Muscle of arm (tissue), 12 donors: Measurements from ENCODE around the gene RNH1. TPM values are rescaled to one million over a fixed set of nuclear protein-coding genes. Genes with fewer than 3 reads are reported as not detected.

Source experiments
- DNase-seq: peaks from one replicate; pipeline ENCODE4 v3.0.0-alpha.2; 2013
- polyA plus RNA-seq, 12 donors: library from polyadenylated mRNA; unstranded; fragments of 120-200 nt; gene quantifications; one replicate each; pipeline ENCODE4 v1.2.1, GENCODE V29; 2013; ENCODE audit not compliant: insufficient read length in 12 of 12

The RNH1 gene
- polyA plus RNA-seq, 12 donors, result 69.4 to 126 (median 78.8) TPM; not detected in 1

DNA sequence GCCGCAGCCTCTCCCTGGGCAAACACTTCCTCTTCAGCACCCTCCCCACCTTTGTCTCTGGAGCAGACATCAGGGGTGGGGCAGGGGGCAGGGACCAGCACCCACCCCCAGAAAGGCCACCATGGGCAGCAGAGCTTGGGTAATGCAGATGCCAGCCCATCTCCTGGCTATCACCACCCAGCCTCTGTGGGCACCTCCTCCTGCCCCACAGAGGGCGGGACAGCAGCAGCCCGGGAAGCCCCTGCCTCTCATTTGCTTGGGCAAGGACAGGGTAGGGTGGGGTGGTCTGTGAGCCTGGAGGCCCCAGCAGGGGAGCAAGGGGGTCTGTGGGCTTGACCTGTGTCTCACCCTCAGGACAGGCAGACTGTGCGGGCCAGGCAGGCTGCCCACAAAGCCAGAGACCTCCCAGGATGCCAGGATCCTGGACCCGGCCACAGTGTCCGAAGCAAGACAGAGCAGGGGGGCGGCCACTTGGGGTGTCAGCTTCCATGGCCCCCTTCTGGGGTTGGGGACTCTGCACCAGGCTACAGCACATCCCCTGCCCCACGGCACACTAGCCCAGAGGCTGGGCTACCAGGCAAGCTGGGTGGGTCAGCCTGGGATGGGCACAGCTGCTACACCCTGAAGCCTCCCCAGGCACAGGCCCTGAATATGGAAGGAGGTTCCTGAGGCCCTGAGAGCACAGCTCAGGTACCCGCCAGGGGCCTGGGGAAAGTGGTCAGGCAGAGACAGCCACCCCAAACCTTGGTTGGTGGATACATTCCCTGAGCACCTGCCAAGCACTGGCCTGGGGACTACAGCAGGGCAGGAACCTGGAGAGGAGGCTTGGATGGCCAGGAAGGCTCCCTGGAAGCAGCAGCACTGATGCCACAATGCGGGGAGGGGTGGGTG is 4.5 kb downstream of the RNH1 start:
- no peak for DNase-seq

DNA sequence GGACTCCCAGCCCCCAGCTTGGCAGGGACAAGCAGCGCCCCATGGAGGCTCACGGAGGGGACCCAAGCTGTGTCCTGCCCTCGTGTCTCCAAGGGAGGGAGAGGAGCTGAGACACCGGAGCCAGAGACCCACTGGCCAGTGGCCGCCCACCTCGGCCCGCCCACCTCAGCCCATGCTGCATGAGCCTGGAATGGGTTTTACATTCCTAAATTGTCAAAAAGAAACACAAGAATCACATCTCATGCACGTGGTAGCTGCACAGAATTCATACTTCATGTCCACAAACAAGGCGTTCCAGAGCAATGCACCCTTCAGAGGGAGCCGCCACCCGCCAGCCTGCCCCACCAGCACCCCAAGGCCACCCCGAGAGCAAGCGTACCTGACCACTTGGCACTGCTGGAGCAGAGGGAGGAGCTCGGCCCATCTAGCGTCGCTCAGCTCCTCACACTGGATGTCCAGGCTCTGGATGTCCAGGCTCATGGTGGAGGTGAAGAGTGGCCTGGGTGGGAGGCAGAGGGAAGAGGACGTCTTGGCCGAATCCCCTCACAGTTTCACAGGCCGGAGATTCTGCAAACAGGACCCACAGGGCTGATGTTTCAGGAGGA is 5.3 kb downstream of the RNH1 start:
- no peak for DNase-seq

DNA sequence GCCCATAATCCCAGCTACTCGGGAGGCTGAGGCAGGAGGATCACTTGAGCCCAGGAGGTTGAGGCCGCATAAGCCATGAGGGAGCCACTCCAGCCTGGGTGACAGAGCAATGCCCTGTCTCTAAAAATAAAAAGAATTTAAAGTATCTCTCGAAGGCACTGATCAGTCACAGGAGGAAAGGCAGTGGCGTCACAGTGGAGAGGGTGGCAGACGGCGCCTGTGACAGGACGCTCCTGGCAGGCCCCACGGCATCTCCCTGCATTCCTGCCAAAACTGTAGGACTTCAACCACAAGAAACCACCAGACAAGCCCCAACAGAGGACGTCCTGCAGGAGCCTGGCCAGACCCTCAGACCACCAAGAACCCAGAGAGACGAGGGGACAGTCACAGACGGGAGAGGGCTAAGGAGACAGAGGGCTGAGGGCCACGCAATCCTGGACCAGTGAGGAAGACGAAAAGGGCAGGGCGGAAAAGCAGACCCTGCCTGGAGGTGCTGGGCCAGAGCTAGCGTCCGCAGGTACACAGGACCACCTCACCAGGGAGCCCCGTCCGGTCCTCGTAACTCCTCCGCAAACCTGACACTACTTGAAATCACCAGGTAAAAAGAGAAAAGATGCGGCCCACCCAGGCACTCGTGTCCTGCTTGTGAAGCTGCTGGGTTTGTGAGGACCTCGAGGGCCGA is 5.9 kb downstream of the RNH1 start:
- DNase-seq, result no peak

DNA sequence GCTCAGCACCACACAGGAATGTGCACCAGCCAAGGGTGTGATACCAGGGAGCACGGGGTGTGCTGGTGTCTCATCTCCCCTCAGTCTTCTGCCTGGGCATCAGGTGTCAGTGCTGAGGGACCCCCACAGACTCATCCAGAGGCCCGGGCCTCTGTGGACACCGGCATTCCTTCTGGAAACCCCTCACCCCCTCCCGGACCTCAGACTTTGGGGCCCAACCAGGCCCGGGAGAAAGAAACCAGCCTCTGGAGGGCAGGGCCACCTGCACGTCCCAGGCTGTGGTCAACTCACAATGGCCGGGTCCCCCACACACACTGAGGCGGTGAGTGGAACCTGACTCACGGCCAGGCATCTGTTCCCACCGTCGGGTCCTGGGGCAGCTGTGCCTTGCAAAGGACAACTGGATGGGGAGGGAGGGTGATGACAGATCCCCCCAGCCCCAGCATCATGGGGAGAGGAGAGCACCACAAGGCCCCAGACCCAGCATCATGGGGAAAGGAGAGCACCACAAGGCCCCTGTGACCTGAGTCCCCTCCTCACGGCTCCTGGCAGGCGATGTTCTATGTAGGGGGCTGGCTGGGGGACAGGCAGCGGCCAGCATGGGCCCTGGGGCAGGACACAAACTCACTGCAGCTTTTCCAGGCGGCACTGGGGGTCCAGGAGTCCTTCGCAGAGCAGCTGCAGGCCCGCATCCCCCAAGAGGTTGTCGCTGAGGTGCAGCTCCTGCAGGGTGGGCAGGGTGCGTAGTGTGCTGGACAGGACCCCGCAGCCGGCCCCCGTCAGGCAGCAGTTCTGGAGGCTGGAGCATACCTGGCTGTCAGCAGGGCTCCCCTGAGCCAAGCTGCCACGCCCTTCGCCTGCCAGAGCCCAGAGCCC is 7.6 kb downstream of the RNH1 start:
- no peak for DNase-seq

DNA sequence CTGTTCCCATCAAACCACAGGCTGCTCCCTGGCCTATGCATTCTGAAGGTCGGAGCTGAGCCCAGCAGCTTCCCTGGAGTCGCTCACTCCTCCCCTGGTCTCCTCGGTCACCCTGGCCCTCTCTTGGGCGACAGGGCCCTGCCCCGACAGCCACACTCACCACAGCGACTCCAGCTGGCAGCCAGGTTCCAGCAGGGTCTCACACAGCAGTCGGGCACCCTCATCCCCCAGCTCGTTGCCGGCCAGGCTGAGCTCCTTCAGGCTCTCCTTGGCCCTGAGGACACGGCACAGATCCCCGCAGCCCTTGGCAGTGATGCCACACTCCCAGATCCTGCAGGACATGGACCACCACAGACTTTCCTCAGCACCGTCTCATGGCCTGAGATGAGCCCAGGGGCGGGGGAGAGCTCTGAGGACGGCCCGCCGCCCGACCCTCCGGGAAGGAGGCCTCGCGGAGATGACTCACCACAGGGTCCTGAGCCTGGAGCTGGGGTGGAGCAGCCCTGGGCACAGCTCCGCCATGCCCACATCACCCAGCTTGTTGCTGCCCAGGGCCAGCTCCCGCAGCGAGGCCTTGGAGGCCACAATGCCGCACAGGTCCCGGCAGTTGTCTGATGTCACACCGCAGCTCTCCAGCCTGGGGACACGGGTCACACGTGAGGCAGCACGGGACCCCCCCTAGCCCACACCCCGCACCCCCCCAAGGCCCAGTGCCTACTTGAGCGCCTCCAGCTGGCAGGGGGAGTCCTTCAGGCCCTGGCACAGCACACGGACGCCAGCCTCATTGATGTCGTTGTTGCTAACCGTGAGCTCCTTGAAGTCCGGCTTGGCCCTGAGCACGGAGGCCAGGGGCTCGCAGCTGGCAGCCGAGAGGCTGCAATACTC is 8.5 kb downstream of the RNH1 start:
- DNase-seq, result no peak

DNA sequence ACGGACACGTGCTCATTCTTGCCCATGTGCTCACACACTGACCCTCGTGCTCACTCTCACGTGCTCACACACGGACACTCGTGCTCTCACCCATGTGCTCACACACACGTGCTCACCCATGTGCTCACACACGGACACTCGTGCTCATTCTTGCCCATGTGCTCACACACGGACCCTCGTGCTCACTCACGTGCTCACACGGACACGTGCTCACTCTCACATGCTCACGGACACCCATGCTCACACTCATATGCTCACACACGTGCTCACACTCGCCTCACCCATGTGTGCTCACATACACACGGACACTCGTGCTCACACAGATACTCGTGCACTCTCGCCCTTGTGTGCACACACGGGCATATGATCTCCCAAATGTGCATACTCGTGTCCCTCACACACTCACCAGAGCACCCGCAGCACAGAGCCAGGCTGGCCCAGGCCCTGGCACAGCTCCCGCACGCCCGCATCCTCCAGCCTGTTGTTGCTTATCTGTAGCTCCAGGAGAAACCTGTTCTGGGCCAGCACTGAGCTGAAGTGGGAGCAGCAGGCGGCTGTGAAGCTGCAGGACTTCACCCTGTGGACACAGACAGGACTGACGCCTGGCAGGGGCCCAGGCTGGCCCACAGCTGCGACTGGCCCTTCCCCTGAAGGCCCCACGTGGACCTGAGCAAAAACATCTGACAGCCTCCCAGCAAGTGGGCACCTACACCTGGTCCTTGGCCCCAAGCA is 9.3 kb downstream of the RNH1 start:
- no peak for DNase-seq

DNA sequence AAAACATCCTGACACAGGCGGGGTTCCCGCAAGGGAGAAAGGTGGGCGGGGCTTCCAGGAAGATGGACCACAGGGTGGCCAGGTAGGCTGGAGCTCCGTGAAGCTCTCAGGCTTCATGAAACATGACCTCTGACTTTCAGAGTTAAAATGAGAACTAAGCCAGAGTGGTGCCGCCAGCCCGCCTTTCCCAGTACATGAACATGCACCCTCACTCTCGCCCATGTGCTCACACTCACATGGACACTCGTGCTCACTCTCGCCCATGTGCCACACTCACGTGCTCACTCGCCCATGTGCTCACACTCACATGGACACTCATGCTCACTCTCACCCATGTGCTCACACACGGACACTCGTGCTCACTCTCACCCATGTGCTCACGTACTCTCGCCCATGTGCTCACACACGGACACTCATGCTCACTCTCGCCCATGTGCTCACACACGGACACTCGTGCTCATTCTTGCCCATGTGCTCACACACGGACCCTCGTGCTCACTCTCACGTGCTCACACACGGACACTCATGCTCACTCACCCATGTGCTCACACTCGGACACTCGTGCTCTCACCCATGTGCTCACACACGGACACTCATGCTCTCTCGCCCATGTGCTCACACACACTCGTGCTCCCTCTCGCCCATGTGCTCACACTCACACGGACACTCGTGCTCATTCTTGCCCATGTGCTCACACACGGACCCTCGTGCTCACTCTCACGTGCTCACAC is 10.0 kb downstream of the RNH1 start:
- DNase-seq, result no peak

DNA sequence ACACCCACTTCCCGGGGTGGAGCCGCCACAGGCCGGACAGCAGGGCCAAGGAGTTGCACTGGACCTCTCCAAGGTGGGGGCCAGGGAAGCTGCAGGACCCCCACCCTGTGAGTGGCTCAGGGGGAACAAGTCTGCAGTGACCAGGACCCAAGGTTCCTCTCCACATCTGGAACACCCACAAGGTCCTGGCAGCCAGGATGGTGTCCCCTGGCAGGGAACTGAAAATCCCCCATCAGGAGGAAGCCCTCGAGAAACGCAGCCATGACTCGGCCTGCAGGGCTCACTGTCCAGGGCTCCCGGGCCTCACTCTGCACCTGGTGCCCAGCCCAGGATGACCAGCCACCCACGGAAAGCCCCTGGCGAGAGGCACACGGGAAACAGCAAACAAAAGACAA is 11.5 kb downstream of the RNH1 start:
- no peak for DNase-seq

DNA sequence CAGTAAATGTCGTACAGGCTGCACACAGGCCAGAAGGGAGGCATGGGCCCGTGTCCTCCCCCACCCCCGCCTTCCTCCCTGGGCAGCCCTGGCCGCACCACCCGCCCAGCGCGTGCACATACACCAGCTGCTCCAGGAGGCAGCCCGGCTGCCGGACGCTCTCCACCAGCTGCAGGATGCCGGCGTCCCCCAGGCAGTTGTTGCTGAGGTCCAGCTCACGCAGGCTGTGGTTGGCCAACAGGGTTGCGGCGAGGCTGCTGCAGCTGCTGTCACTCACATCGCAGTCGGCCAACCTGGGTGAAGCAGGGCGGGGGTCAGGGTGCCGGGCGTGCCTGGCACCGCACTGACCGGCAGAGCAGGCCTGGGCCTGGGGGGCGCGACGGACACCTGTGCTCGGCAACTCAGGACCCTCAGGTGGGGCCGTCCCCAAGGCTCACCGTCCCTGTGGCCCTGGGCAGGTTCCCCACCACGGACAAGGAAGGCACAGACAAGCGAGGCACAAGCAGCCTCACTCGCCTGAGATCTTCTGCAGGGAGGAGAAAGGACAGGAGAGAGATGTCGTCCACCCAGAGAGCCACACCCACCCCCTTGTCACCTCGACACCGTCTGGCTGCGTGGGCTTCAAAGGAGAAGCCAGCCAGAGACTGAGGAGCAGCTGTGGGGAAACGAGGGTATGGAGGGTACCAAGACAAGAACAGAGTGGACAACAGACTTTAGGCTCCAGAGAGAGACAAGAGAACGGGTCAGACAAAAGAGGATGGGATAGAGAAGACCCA is 12.1 kb downstream of the RNH1 start:
- no peak for DNase-seq

DNA sequence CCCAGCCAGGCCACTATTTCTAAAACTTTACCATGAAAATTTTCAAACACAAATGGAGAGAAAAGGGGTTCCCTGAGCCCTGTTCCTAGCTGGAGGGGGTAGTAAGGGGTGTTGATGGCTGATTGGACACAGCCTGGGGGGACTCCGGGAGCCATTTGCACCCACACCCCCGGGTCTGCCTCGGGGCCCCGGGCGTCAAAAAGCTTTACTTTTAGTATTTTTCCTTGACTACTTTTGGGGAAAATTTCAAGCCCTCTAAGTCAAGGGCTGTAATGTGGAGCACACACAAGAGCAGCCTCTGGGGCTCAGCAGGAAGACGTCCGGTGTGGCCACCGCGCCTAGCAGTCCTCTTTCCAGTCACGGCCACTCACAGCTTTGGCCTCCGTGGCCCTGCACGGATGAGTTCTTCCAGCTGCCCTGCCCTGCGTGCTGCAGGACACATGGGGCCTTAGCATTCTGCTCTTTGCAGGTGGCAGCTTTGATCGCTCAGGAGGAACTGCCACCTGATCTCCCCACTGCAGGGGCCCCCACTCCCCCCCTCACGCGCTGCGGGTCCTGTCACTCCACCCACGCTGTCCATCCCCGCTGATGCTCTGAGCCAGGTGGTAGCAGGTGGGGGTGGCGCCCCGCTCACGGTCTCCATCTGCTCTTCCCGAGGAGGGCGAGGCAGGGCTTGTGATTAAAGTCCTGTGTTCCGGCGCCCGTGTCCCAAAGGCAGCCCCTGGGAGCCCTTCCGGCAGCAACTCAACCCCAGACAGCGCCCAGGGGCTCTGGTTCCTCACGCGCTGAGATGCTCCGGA is 14.4 kb downstream of the RNH1 start:
- DNase-seq, result no peak

DNA sequence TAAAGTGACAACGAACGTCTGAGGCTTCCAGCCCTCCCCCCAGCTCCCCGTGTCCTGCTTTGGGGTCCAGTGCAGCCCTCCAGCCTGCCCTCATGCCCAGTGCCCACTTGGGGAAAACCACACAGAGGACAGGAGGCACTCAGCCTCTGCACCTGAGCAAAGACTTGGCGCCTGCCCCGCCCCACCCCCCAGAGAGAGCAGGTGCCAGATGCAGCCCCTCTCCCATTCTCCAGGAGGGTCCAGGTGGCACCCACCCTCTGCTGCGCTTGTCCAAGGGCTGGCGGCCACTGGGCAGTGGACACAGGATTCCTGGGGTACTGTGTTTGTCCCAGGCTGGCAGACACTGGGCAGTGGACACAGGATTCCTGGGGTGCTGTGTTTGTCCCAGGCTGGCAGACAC is 15.7 kb downstream of the RNH1 start:
- no peak for DNase-seq

DNA sequence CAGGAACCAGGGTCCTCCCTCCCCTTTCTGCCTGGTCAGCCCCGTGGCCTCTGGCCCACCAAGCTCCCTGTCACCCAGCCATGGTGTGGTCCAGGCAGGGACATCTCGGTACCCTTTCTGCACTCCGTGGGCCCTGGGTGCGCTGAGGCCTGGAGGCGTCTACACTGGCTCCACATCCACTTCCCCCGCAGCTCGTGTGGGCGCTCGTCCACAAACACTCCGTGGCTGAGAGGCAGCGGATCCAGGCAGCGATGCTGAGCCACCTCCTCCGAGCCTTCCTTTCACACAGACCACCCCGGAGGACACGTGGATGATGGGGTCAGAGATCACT is 16.1 kb downstream of the RNH1 start:
- DNase-seq, result no peak

DNA sequence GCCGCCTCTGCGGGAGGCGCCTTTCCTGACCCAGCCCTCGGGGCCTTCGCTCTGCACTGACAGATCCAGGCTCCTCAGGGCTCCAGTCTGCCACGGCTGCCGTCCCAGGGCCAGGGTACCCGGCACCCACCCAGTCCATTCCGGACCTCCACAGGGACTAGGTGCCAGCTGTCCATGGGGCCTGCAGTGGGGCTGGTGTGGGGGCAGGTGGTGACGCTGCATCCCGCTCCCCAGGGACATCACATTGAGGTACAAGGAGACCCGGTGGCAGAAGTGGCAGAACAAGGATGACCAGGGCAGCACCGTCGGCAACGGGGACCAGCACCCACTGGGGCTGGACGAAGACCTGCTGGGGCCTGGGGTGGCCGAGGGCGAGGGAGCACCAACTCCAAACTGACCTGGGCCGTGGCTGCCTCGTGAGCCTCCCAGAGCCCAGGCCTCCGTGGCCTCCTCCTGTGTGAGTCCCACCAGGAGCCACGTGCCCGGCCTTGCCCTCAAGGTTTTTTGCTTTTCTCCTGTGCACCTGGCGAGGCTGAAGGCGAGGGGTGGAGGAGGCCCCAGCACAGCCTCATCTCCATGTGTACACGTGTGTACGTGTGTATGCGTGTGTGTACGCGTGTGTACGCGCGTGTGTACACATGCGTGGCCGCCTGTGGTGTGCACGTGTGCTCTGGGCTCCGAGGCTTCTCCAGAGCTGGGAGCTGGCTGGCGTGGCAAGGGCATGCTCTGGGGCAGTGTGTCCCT is 16.7 kb downstream of the RNH1 start:
- no peak for DNase-seq

DNA sequence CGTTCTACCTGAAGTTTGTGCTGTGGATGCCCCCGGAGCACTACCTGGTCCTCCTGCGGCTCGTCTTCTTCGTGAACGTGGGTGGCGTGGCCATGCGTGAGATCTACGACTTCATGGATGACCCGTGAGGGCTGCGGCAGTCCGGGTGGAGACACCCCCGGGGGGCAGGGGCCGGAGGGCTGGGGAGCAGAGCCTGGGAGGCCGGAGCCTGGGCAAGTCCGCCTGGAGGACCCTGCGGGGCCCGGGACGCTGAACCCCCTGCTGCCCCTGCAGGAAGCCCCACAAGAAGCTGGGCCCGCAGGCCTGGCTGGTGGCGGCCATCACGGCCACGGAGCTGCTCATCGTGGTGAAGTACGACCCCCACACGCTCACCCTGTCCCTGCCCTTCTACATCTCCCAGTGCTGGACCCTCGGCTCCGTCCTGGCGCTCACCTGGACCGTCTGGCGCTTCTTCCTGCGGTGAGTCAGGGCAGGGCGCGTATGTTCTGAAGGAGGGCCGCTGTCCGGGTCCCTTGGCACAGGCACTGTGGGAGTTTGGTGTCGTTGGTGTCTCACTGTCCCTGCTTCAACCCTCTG is 17.3 kb downstream of the RNH1 start:
- DNase-seq, result no peak

DNA sequence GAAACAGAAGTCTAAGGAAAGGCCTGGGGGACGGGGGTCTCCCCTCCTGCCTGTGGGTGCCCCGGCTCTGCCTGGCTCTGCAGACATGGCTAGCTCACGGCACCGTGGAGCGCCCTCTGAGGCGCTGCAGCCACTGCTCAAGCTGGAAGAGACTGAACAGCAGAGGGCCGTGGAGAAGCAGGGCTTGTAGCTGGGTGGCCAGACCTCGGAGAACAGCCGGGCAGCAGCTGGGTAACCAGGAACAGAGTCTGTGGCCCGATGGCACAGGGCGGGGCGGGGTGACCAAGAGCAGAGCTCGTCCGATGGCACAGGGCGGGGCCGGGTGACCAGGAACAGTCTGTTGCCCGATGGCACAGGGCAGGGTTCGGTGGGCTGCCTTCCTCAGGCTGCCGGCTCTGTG is 18.1 kb downstream of the RNH1 start:
- DNase-seq, result no peak

DNA sequence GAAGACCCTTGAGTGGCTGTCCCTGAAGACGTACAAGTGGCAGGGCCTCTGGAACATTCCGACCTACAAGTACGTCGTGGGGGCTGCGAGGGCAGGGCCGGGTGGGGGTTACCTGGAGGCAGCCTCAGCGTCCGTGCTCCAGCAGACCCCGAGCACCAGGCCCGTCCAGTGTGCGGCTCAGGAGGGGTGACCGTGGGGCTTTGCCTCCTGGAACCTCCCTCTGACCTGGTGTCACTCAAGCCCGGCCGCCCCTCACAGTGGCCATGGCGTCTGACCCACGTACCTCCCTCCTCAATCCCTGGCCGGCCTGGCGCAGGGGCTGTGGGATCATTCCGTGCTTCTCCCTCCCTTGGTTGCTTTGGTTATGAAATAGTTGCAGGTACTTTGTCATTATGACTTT is 18.5 kb downstream of the RNH1 start:
- DNase-seq, result no peak

DNA sequence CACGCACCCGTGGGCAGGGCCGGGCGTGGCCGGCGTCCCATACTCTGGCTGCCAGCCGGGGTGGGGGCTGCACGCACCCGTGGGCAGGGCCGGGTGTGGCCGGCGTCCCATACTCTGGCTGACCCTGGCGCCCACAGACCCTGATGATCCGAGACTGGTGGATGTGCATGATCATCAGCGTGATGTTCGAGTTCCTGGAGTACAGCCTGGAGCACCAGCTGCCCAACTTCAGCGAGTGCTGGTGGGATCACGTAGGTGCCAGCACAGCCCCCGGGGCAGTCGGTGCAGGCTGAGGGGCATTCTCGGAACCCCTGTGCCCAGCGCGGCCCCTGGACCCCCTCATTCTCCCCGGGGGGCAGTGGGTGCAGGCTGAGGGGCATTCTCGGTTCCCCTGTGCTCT is 19.0 kb downstream of the RNH1 start:
- no peak for DNase-seq
